CD4-positive, alpha-beta memory T cell (primary cell): ENCODE measurements around the gene RPUSD3. TPM values are rescaled to one million over a fixed set of nuclear protein-coding genes. Genes with fewer than 3 reads are reported as not detected.
"Not testable (repeated sequence)": the region's sequence is repeated elsewhere in the genome, so short reads cannot be mapped to it uniquely, and the experiment has no call there.

Experiments
- CTCF ChIA-PET: fragments of 350-600 bp; sonication (Branson Sonifier 250); formaldehyde crosslinking; loops from one replicate; lab custom pipeline; 2021; ENCODE audit warnings: inconsistent platforms; ENCODE audit not compliant: partially characterized antibody; lab: Charles Lee
- POLR2A ChIA-PET: fragments of 350-600 bp; sonication (Branson Sonifier 250); formaldehyde crosslinking; loops from one replicate; lab custom pipeline; 2021; ENCODE audit not compliant: partially characterized antibody; lab: Charles Lee
- DNase-seq, 5 donors: peaks; one replicate each; pipeline versions ENCODE4 v3.0.0 to v3.0.0-alpha.2; 2020 to 2022; ENCODE audit warnings: mixed read lengths in 1 of 5
- H3K27ac ChIP-seq: one replicate; pipeline ENCODE4 v1.7.0; 2013; ENCODE audit warnings: low read depth, low read length
- H3K27me3 ChIP-seq: 2 replicates; pipeline ENCODE4 v1.7.0; 2013; ENCODE audit warnings: mild to moderate bottlenecking, low read length, moderate library complexity; ENCODE audit not compliant: insufficient read depth
- H3K36me3 ChIP-seq: 2 replicates; pipeline ENCODE4 v1.7.0; 2013; ENCODE audit warnings: mild to moderate bottlenecking, low read length, moderate library complexity; ENCODE audit not compliant: insufficient read depth
- H3K4me1 ChIP-seq: 2 replicates; pipeline ENCODE4 v1.7.0; 2013; ENCODE audit warnings: mild to moderate bottlenecking, low read length, moderate library complexity; ENCODE audit not compliant: insufficient read depth
- H3K4me3 ChIP-seq, 2 donors: one replicate each; pipeline ENCODE4 v1.7.0; 2013; ENCODE audit warnings: low read length in 2 of 2, mild to moderate bottlenecking in 1 of 2
- H3K9me3 ChIP-seq, 2 donors: one replicate each; pipeline ENCODE4 v1.7.0; 2013; ENCODE audit warnings: low read length in 2 of 2, control low read depth in 1 of 2; ENCODE audit not compliant: control insufficient read depth in 1 of 2
- H3K27ac Mint-ChIP-seq, 7 donors: one replicate each; pipeline ENCODE4 v1.8.0; 2020 to 2021; ENCODE audit warnings: mixed read lengths in 7 of 7, mild to moderate bottlenecking in 6 of 7, inconsistent platforms in 3 of 7, moderate library complexity in 3 of 7
- H3K27me3 Mint-ChIP-seq, 2 donors: one replicate each; pipeline ENCODE4 v1.8.0; 2020 to 2021; ENCODE audit warnings: mixed read lengths in 2 of 2
- H3K36me3 Mint-ChIP-seq, 2 donors: one replicate each; pipeline ENCODE4 v1.8.0; 2020 to 2021; ENCODE audit warnings: mixed read lengths in 2 of 2, inconsistent platforms in 1 of 2, mild to moderate bottlenecking in 1 of 2
- H3K4me1 Mint-ChIP-seq, 4 donors: one replicate each; pipeline ENCODE4 v1.8.0; 2020 to 2021; ENCODE audit warnings: mixed read lengths in 4 of 4, mild to moderate bottlenecking in 1 of 4
- H3K4me3 Mint-ChIP-seq, 8 donors: one replicate each; pipeline ENCODE4 v1.8.0; 2020 to 2021; ENCODE audit warnings: mixed read lengths in 8 of 8, mild to moderate bottlenecking in 7 of 8, moderate library complexity in 6 of 8, inconsistent platforms in 3 of 8
- H3K9me3 Mint-ChIP-seq, 8 donors: one replicate each; pipeline ENCODE4 v1.8.0; 2020 to 2021; ENCODE audit warnings: mixed read lengths in 8 of 8, mild to moderate bottlenecking in 5 of 8, inconsistent platforms in 3 of 8, moderate library complexity in 1 of 8
- intact Hi-C: fragments of 100-400 bp; cut with micrococcal nuclease; formaldehyde crosslinking; loops from one replicate; pipeline ENCODE4 v1.15.1; 2023
- polyA plus RNA-seq, 2 donors: library from polyadenylated mRNA; unstranded; fragments of 300-500 nt; fragmentation: Illumina TruSeq; gene quantifications; one replicate each; pipeline ENCODE4 v1.2.3, GENCODE V29; 2021
- total RNA-seq, 2 experiments: library from RNA; stranded (reverse); gene quantifications; one replicate each; pipeline ENCODE4 v1.2.3, GENCODE V29; 2021

RPUSD3 gene
- total and polyA plus RNA-seq, 4 experiments from 2014 or later, result 55.2 to 68.4 (median 65.4) TPM

DNA sequence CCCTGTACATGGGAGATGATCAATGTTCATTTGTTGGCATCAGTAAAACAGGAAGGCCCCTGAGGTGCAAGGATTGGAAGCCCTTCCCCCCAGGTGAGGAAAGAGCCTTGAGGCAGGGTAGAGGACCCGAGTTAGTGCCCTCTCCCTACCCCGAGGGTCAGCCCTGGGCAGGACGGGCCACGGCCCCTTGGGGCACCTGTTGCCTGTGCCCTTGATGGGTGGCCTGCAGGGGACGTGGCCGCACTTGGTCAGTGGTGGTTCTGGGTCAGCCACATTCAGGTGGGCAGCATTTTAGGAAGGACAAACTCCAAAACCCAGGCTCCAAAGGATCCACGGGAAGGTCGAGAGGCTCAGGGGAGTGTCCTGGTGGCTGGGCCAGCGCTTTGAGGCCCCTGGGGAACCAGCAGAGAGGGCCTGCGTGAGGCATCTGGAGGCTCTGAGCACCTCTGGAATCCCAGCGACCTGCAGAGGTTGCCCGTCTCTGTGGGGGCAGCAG lies 15.8 kb upstream of the RPUSD3 start:
- intact Hi-C loops, result no loop called here
- Histone ChIP-seq H3K27ac (no peak overlapping the region), H3K36me3 (no peaks in the 10 kb centered on the region), H3K4me1 (no peaks in the 10 kb centered on the region), H3K4me3 (no peak overlapping the region), H3K9me3 (no peaks in the 10 kb centered on the region), H3K27me3 (peaks cover 7% of the 10 kb centered on the region)
- peaks cover 6 to 8% of the 10 kb centered on the region in 2 donors for H3K27me3 Mint-ChIP-seq
- H3K4me3 Mint-ChIP-seq, result no peak overlapping the region
- H3K9me3 Mint-ChIP-seq, result no peaks in the 10 kb centered on the region
- H3K27ac Mint-ChIP-seq, result no peak overlapping the region
- H3K4me1 Mint-ChIP-seq, result peaks cover 0 to 4% (median 1%) of the 10 kb centered on the region in 4 donors
- no peaks in the 10 kb centered on the region for H3K36me3 Mint-ChIP-seq
- DNase-seq, result no peak
- ChIA-PET POLR2A (interaction anchor here (1.3 kb wide), 1 partner anchor 74 kb away, joined by 3 read pairs; the partner anchor contains the start of gene CRELD1), CTCF (no interaction called here)

DNA sequence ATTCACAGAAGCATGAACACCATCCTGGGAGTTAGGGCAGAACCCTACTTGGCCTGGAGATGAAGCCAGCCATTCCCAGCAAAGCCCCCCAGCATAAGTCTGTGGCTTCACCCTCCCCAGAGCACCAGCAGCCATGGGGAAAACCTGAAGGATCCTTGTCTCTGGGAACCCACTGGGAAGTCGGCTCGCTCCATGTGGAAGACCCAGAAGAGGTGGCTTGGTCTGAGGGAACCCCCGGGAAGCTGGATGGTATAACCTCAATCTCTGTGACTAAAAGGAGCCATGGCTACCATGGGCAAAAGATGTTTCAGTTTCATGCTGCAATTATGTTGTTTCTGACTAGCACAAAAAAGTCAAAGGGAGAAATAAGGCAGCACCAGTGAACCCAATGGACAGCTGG lies 11.8 kb upstream of the RPUSD3 start:
- Histone ChIP-seq H3K27me3 (no peaks in the 10 kb centered on the region), H3K9me3 (no peaks in the 10 kb centered on the region), H3K4me3 (no peak overlapping the region), H3K4me1 (no peaks in the 10 kb centered on the region), H3K36me3 (no peaks in the 10 kb centered on the region), H3K27ac (no peak overlapping the region)
- H3K27me3 Mint-ChIP-seq, result peaks cover 2 to 5% of the 10 kb centered on the region in 2 donors
- H3K9me3 Mint-ChIP-seq, result no peaks in the 10 kb centered on the region
- peaks cover 2 to 14% (median 6%) of the 10 kb centered on the region in 4 donors for H3K4me1 Mint-ChIP-seq
- no peak for DNase-seq
- ChIA-PET CTCF (interaction anchor here (1.2 kb wide), 1 partner anchor 91 kb away, joined by 3 read pairs; no protein-coding TSS in a partner anchor), POLR2A (no interaction called here)
- intact Hi-C loops, result no loop called here
- H3K4me3 Mint-ChIP-seq, result no peak overlapping the region
- H3K27ac Mint-ChIP-seq, result no peak overlapping the region
- H3K36me3 Mint-ChIP-seq, result no peaks in the 10 kb centered on the region

- CTCF ChIA-PET, POLR2A ChIA-PET: not testable (repeated sequence)
Observed at GRCh38 chr3:9854291-9854940, 10.6 kb upstream of the RPUSD3 start.

GRCh38 chr3:9852528-9852927 lies 8.7 kb upstream of the RPUSD3 start:
- Histone ChIP-seq H3K4me1 (no peaks in the 10 kb centered on the region), H3K36me3 (no peaks in the 10 kb centered on the region), H3K27me3 (no peaks in the 10 kb centered on the region), H3K9me3 (no peaks in the 10 kb centered on the region), H3K4me3 (no peak overlapping the region), H3K27ac (no peak overlapping the region)
- Mint-ChIP-seq H3K4me1 (peaks cover 2 to 19% (median 7%) of the 10 kb centered on the region in 4 donors), H3K36me3 (no peaks in the 10 kb centered on the region), H3K27ac (peak overlapping the region in 2 of 7 donors; percentile 91 to 92), H3K27me3 (peaks cover 2 to 5% of the 10 kb centered on the region in 2 donors), H3K4me3 (peak overlapping the region in 2 of 8 donors; percentile 80 to 89), H3K9me3 (no peaks in the 10 kb centered on the region)
- ChIA-PET CTCF (interaction anchor here (1.5 to 1.6 kb wide), 2 partner anchors 16 to 80 kb away, joined by 3 to 5 read pairs; no protein-coding TSS in a partner anchor), POLR2A (interaction anchor here (1.3 to 2.4 kb wide), 2 partner anchors 9 to 60 kb away, joined by 3 to 9 read pairs; partner anchors contain the start of gene RPUSD3)
- DNase-seq, result no peak
- intact Hi-C loops, result no loop called here

More at GRCh38 chr3:9854291-9854940, 10.6 kb upstream of the RPUSD3 start:
- H3K9me3 Mint-ChIP-seq, H3K4me1 ChIP-seq, H3K9me3 ChIP-seq, DNase-seq, H3K27me3 Mint-ChIP-seq, H3K4me3 ChIP-seq, H3K36me3 ChIP-seq, H3K4me3 Mint-ChIP-seq, H3K27me3 ChIP-seq, intact Hi-C loops, H3K36me3 Mint-ChIP-seq, H3K27ac ChIP-seq: not testable (repeated sequence)
- H3K4me1 Mint-ChIP-seq, result peaks cover 2 to 14% (median 6%) of the 10 kb centered on the region in 4 donors
- peak overlapping the region in 2 of 7 donors; percentile 61 to 62 for H3K27ac Mint-ChIP-seq

DNA sequence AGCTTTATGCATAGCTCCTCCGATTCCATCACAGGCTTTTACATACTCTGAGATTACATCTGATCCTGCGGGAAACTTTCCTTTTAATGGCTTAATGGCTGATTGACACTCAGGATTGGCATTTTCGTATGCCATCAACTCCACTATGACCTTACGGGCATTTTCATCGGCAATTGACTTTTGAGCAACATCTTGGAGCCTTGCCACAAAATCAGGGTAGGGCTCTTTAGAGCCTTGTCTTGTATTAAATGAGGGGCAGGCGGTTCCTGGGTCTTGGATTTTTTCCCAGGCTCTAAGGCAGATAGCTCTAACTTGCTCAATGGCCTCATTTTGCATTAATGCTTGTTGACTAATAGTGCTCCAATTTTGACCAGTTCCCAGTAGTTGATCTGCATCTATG lies 8.1 kb upstream of the RPUSD3 start:
- H3K4me3 Mint-ChIP-seq, intact Hi-C loops: not testable (repeated sequence)
- POLR2A ChIA-PET, result interaction anchor here (0.6 to 2.4 kb wide), 2 partner anchors 8 to 57 kb away, joined by 3 to 9 read pairs; partner anchors contain the start of gene RPUSD3

DNA sequence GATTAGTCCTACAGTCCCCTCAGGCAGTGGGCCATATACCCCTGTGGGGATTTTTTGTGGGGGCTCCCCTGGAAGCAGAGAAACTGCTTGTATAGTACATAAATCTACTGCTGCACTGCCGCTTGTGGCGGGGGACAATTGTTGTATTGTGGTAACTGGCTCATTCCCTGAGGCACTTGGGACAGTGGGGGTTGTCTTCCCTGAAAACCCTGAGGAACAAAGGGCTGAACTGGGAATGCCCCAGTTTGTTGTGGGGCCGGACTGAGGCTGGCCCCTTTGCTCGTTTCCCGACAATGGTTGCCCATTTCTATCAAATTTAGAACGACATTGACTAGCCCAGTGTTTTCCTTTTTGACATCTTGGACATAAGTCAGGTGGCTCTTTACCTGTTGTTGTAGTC lies 7.6 kb upstream of the RPUSD3 start:
- H3K4me3 ChIP-seq, H3K27me3 Mint-ChIP-seq, H3K9me3 ChIP-seq, H3K27ac ChIP-seq, H3K36me3 ChIP-seq, H3K4me3 Mint-ChIP-seq, H3K9me3 Mint-ChIP-seq, DNase-seq, H3K27me3 ChIP-seq, H3K4me1 ChIP-seq, intact Hi-C loops, H3K27ac Mint-ChIP-seq, H3K36me3 Mint-ChIP-seq: not testable (repeated sequence)
- ChIA-PET POLR2A (interaction anchor here (0.6 to 2.4 kb wide), 3 partner anchors 8 to 82 kb away, joined by 3 to 9 read pairs (median 3); partner anchors contain the start of genes CRELD1 and RPUSD3), CTCF (interaction anchor here (1.5 kb wide), 1 partner anchor 15 kb away, joined by 3 read pairs; no protein-coding TSS in a partner anchor)
- H3K4me1 Mint-ChIP-seq, result peaks cover 2 to 19% (median 7%) of the 10 kb centered on the region in 4 donors

More for the DNA sequence above, 8.1 kb upstream of the RPUSD3 start:
- CTCF ChIA-PET, result interaction anchor here (1.5 kb wide), 1 partner anchor 16 kb away, joined by 3 read pairs; no protein-coding TSS in a partner anchor
- not testable (repeated sequence) for H3K27me3 Mint-ChIP-seq, H3K9me3 Mint-ChIP-seq, H3K27me3 ChIP-seq, H3K36me3 ChIP-seq, H3K27ac Mint-ChIP-seq, H3K4me1 ChIP-seq, DNase-seq, H3K27ac ChIP-seq, H3K36me3 Mint-ChIP-seq, H3K4me3 ChIP-seq, H3K9me3 ChIP-seq
- peaks cover 2 to 19% (median 7%) of the 10 kb centered on the region in 4 donors for H3K4me1 Mint-ChIP-seq

GRCh38 chr3:9848860-9849259 lies 5.1 kb upstream of the RPUSD3 start:
- peak in 4 of 5 donors; percentile 46 to 51 (median 47) for DNase-seq
- Mint-ChIP-seq H3K4me3 (peak overlapping the region in 1 of 8 donors; percentile 6), H3K4me1 (peaks cover 3 to 24% (median 12%) of the 10 kb centered on the region in 4 donors)
- ChIA-PET CTCF (interaction anchor here (0.8 to 1.8 kb wide), 13 partner anchors 8 to 472 kb away, joined by 3 to 8 read pairs (median 4); partner anchors contain the start of genes CRELD1, IL17RE, JAGN1 and SEC13), POLR2A (interaction anchor here (0.6 kb wide), 1 partner anchor 56 kb away, joined by 3 read pairs; the partner anchor contains the start of gene ARPC4)
- H3K4me1 ChIP-seq, H3K27ac Mint-ChIP-seq, H3K9me3 Mint-ChIP-seq, H3K27me3 Mint-ChIP-seq, intact Hi-C loops, H3K27ac ChIP-seq, H3K9me3 ChIP-seq, H3K4me3 ChIP-seq, H3K36me3 Mint-ChIP-seq, H3K27me3 ChIP-seq, H3K36me3 ChIP-seq: not testable (repeated sequence)
